Measurements from ENCODE around the gene C2orf92.

DNA sequence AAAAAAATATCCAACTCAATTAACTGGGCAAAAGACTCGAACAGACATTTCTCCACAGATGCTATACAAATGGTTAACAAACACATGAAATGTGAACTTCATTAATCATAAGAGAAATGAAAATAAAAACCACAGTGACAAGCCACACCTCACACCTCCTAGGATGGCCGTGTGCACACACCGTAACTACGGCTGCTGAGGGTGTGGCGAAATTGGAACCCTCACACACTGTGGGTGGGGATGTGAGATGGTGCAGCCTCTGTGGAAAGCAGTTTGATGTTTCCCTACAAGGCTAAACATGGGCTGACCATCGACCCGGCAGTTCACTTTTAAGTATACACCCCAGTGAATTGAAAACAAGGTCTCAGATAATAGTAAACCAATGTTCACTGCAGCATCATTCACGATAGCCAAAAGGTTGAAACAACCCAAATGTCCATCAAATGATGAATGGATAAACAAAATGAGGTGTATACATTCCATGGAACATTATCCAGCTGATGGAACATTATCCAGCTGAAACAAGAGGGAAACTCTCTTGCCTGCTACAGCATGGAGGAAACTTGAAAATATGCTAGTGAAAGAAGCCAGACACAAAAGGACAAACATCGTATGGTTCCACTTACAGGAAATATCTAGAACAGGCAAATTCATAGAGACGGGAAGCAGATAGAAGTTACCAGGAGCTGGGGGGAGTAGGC, 76.1 kb downstream of the C2orf92 start:
- no peak for TF ChIP-seq POLR2AphosphoS5 (IDR thresholded peaks at IDR 0.05; ENCODE audit: low read depth, low read length)
- TF ChIP-seq, protein P1, sequence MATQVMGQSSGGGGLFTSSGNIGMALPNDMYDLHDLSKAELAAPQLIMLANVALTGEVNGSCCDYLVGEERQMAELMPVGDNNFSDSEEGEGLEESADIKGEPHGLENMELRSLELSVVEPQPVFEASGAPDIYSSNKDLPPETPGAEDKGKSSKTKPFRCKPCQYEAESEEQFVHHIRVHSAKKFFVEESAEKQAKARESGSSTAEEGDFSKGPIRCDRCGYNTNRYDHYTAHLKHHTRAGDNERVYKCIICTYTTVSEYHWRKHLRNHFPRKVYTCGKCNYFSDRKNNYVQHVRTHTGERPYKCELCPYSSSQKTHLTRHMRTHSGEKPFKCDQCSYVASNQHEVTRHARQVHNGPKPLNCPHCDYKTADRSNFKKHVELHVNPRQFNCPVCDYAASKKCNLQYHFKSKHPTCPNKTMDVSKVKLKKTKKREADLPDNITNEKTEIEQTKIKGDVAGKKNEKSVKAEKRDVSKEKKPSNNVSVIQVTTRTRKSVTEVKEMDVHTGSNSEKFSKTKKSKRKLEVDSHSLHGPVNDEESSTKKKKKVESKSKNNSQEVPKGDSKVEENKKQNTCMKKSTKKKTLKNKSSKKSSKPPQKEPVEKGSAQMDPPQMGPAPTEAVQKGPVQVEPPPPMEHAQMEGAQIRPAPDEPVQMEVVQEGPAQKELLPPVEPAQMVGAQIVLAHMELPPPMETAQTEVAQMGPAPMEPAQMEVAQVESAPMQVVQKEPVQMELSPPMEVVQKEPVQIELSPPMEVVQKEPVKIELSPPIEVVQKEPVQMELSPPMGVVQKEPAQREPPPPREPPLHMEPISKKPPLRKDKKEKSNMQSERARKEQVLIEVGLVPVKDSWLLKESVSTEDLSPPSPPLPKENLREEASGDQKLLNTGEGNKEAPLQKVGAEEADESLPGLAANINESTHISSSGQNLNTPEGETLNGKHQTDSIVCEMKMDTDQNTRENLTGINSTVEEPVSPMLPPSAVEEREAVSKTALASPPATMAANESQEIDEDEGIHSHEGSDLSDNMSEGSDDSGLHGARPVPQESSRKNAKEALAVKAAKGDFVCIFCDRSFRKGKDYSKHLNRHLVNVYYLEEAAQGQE (IDR thresholded peaks at IDR 0.05; ENCODE audit: insufficient read depth in 1 of 2, low read depth in 2 of 2, low read length in 2 of 2) = no peak
- no peak for TF ChIP-seq SIN3A (IDR thresholded peaks at IDR 0.05; ENCODE audit: borderline replicate concordance, insufficient read depth, low read length)
- TF ChIP-seq TAF1 (IDR thresholded peaks at IDR 0.05; ENCODE audit: borderline replicate concordance, insufficient read depth, low read length) = no peak
- TF ChIP-seq FOXP2 (optimal IDR thresholded peaks at IDR 0.05; ENCODE audit: borderline replicate concordance, extremely low read depth, extremely low read length, insufficient read depth) = no peak

Data from PFSK-1 (cell line).